Body of pancreas (tissue), 4 donors: ENCODE measurements around the gene AFF3.

Source experiments
- CTCF ChIP-seq, 7 experiments: fragments of 450-650 bp in 4 of 7; fragments of 200-600 bp in 3 of 7; sonication (generic) in 3 of 7; IDR thresholded peaks; one replicate each; pipeline ENCODE4 v1.5.1; 2016 to 2019; ENCODE audit warnings: antibody characterized with exemption in 7 of 7
- POLR2A ChIP-seq, 3 donors: fragments of 450-650 bp; IDR thresholded peaks; one replicate each; pipeline ENCODE4 v1.6.1; 2016; ENCODE audit warnings: antibody characterized with exemption in 3 of 3, mild to moderate bottlenecking in 2 of 3

GRCh38 chr2:99600981-99601651 lies 541.3 kb downstream of the AFF3 start:
- no peak for TF ChIP-seq CTCF (IDR thresholded peaks at IDR 0.05)
- TF ChIP-seq POLR2A (IDR thresholded peaks at IDR 0.05) = no peak
